Uterus (tissue), 2 donors: Measurements from ENCODE around the gene SDK2.

Experiments
- POLR2A ChIP-seq, 2 donors: fragments of 450-650 bp; IDR thresholded peaks; one replicate each; pipeline ENCODE4 v1.6.1; 2016; ENCODE audit warnings: antibody characterized with exemption in 2 of 2, mild to moderate bottlenecking in 1 of 2, moderate library complexity in 1 of 2
- TF ChIP-seq, protein P1 (sequence below), 4 experiments: fragments of 200-600 bp in 2 of 4; fragments of 450-650 bp in 2 of 4; sonication (generic) in 2 of 4; IDR thresholded peaks; one replicate each; pipeline ENCODE4 v1.5.1; 2016 to 2019; ENCODE audit warnings: antibody characterized with exemption in 4 of 4, mild to moderate bottlenecking in 2 of 4, moderate library complexity in 1 of 4

DNA sequence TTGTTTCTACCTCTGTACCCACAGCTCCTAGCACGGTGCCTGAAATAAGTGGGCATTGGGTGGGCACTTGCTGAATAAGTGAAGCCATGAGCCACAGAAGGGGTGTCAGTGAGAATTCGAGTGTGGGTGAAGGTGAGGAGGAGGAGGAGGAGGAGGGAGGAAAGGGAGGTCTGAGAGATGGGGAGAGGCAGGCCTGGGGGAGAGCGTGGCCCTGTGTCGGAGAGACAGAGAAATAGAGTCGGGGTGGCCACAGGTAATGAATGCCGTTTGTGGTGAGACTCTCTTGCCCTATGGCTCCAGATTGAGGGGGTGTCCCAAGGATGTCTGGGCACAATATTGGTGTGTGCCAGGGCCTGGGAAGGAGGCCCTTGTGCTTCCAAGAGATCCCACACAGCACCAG, 49.2 kb downstream of the SDK2 start:
- TF ChIP-seq, protein P1, sequence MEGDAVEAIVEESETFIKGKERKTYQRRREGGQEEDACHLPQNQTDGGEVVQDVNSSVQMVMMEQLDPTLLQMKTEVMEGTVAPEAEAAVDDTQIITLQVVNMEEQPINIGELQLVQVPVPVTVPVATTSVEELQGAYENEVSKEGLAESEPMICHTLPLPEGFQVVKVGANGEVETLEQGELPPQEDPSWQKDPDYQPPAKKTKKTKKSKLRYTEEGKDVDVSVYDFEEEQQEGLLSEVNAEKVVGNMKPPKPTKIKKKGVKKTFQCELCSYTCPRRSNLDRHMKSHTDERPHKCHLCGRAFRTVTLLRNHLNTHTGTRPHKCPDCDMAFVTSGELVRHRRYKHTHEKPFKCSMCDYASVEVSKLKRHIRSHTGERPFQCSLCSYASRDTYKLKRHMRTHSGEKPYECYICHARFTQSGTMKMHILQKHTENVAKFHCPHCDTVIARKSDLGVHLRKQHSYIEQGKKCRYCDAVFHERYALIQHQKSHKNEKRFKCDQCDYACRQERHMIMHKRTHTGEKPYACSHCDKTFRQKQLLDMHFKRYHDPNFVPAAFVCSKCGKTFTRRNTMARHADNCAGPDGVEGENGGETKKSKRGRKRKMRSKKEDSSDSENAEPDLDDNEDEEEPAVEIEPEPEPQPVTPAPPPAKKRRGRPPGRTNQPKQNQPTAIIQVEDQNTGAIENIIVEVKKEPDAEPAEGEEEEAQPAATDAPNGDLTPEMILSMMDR (IDR thresholded peaks at IDR 0.05) = no peak
- no peak for TF ChIP-seq POLR2A (IDR thresholded peaks at IDR 0.05)
